Peyer's patch (tissue), 4 donors: ENCODE data around the gene GPC5. TPM values are rescaled to one million over a fixed set of nuclear protein-coding genes. Genes with fewer than 3 reads are reported as not detected.
"Not testable (repeated sequence)": the region's sequence is repeated elsewhere in the genome, so short reads cannot be mapped to it uniquely, and the experiment has no call there.

Experiments
- DNase-seq, 3 donors: peaks; one replicate each; pipeline ENCODE4 v3.0.0-alpha.2; 2017 to 2019
- H3K27ac ChIP-seq, 4 donors: fragments of 200-600 bp; sonication (generic); one replicate each; pipeline ENCODE4 v1.5.1; 2016 to 2019
- H3K27me3 ChIP-seq, 2 donors: fragments of 200-600 bp; sonication (generic); one replicate each; pipeline ENCODE4 v1.5.1; 2019
- H3K36me3 ChIP-seq, 3 donors: fragments of 200-600 bp; sonication (generic); one replicate each; pipeline ENCODE4 v1.5.1; 2016 to 2019
- H3K4me1 ChIP-seq, 4 donors: fragments of 200-600 bp; sonication (generic); one replicate each; pipeline ENCODE4 v1.5.1; 2016 to 2019
- H3K4me3 ChIP-seq, 4 donors: fragments of 200-600 bp; sonication (generic); 1 replicate in 3 of 4; 2 replicates in 1 of 4; pipeline ENCODE4 v1.5.1; 2016 to 2019; ENCODE audit warnings: mild to moderate bottlenecking in 1 of 4
- H3K9me3 ChIP-seq, 4 donors: fragments of 200-600 bp; sonication (generic); one replicate each; pipeline ENCODE4 v1.5.1; 2016 to 2019; ENCODE audit warnings: mild to moderate bottlenecking in 1 of 4
- CTCF ChIP-seq, 6 experiments: fragments of 450-650 bp in 4 of 6; fragments of 200-600 bp in 2 of 6; sonication (generic) in 1 of 6; IDR thresholded peaks; one replicate each; pipeline ENCODE4 v1.5.1; 2017 to 2019; ENCODE audit warnings: antibody characterized with exemption in 6 of 6, mild to moderate bottlenecking in 3 of 6, moderate library complexity in 1 of 6
- POLR2A ChIP-seq, 2 donors: fragments of 450-650 bp; IDR thresholded peaks; one replicate each; pipeline ENCODE4 v1.5.1; 2017; ENCODE audit warnings: antibody characterized with exemption in 2 of 2, mild to moderate bottlenecking in 2 of 2, moderate library complexity in 2 of 2
- total RNA-seq, 4 donors: library from RNA; depleted of rRNA; stranded (reverse); fragments of >200 nt; gene quantifications; one replicate each; pipeline ENCODE4 v1.1.0, GENCODE V29; 2016

Gene GPC5
- total RNA-seq, 4 donors from 2014 or later: 4.1 TPM; not detected in 3

DNA sequence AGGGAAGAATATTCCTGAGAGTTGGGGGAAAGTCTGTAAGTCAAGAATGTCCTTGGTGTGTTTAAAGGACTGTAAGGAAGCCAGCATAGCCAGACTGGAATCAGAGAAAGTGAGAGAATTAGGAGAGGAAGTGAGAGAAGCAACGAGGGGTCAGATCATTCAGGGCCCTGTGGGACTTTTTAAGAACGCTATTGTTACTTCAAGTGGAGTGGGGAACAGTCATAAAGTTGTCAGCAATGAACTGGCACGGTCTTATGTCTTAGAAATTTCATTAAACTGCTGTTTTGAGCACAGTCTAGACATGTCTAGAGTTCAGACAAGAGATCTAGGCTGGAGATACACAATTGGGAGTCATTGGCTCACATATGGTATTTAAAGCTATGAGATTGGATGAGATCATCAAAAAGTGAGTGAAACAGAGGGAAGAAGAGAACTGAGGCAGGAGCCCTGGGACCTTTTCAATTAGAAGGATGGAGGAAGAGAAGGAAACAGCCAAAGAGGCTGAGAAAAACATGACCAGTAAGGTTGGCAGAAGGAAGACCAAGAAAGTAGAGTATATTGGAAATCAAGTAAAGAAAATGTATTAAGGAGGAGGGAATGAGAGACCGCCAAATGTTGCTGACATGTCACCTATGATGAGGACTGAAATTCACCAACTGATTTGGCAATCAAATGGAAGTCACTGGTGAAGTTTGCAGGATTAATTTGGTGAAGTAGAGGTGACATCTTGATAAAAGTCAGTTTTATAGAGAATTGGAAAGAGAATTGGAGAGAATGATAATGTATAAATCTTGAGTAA, 263.5 kb downstream of the GPC5 start:
- Histone ChIP-seq H3K4me3 (no peak overlapping the region), H3K27me3 (no peaks in the 10 kb centered on the region), H3K36me3 (no peaks in the 10 kb centered on the region), H3K27ac (no peak overlapping the region), H3K9me3 (no peaks in the 10 kb centered on the region), H3K4me1 (no peaks in the 10 kb centered on the region)
- TF ChIP-seq POLR2A (IDR thresholded peaks at IDR 0.05) (no peak), CTCF (IDR thresholded peaks at IDR 0.05) (no peak)
- DNase-seq: no peak

DNA sequence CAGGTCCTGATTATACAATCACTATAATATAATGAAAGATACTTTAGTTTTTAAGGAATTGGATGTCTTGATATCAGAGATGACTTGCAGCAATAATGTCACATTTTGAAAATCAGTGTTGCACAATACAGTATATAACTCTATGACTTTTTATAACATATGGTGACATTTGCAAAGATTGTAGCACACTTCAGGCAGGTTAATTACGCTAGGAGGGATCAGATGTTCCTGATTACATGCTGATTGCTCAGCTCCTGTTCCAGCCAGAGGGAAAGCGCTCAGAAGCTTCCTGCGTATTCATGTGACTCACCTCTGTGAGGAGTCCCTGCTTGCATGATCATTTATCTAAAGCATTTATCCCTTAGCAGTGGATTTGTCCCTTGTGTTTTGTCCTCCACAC, 265.6 kb downstream of the GPC5 start:
- Histone ChIP-seq H3K27me3 (no peaks in the 10 kb centered on the region), H3K27ac (no peak overlapping the region), H3K4me3 (no peak overlapping the region), H3K9me3 (no peaks in the 10 kb centered on the region), H3K4me1 (no peaks in the 10 kb centered on the region), H3K36me3 (no peaks in the 10 kb centered on the region)
- DNase-seq: no peak
- TF ChIP-seq CTCF (IDR thresholded peaks at IDR 0.05): no peak

- Histone ChIP-seq H3K4me3 (no peak overlapping the region), H3K27me3 (no peaks in the 10 kb centered on the region), H3K36me3 (no peaks in the 10 kb centered on the region), H3K27ac (no peak overlapping the region), H3K9me3 (no peaks in the 10 kb centered on the region), H3K4me1 (no peaks in the 10 kb centered on the region)
- no peak for TF ChIP-seq CTCF (IDR thresholded peaks at IDR 0.05)
- TF ChIP-seq POLR2A (IDR thresholded peaks at IDR 0.05): no peak
- no peak for DNase-seq
Measured at GRCh38 chr13:91667486-91667885, 269.1 kb downstream of the GPC5 start.

DNA sequence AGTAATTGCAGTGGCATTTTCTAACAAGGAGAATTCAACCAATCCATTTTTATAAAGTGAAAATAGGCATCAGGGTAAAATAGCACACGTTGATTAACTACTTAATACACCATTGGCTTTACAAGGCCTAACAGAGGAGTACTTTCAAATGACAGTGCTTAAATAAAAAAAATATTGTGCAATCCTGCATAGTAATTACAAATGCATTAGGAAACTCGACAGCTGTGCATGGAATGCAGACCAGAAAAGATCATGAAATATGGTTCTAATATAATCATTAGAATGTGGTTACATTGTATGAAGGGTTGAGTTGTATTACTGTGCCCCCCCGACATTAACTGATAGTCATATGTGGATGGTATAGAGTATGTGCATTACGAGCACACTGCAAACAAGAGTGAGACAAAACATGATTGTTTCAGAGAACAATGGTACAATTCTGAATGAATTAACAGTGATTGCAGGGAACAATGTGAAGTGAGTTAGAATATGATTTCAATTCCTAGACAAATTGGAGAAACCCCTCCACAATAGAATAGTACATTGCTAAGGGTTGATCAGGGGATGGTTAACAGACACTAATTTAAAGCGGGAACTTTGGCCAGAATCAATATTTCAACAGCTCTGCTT, 270.6 kb downstream of the GPC5 start:
- no peaks in the 10 kb centered on the region for H3K27me3 ChIP-seq
- H3K36me3 ChIP-seq: no peaks in the 10 kb centered on the region
- no peaks in the 10 kb centered on the region for H3K4me1 ChIP-seq
- no peak for DNase-seq
- no peak overlapping the region for H3K4me3 ChIP-seq
- no peak overlapping the region for H3K27ac ChIP-seq
- no peaks in the 10 kb centered on the region for H3K9me3 ChIP-seq
- TF ChIP-seq POLR2A (IDR thresholded peaks at IDR 0.05) (no peak), CTCF (IDR thresholded peaks at IDR 0.05) (no peak)

- H3K9me3 ChIP-seq, H3K36me3 ChIP-seq, H3K4me1 ChIP-seq, DNase-seq, H3K27ac ChIP-seq, H3K4me3 ChIP-seq, H3K27me3 ChIP-seq: not testable (repeated sequence)
Measured at GRCh38 chr13:91674347-91674746, 275.9 kb downstream of the GPC5 start.

GRCh38 chr13:91684746-91685145, 286.3 kb downstream of the GPC5 start:
- H3K4me1 ChIP-seq: no peaks in the 10 kb centered on the region
- no peaks in the 10 kb centered on the region for H3K9me3 ChIP-seq
- H3K27ac ChIP-seq: no peak overlapping the region
- TF ChIP-seq POLR2A (IDR thresholded peaks at IDR 0.05) (no peak), CTCF (IDR thresholded peaks at IDR 0.05) (no peak)
- DNase-seq: no peak
- H3K4me3 ChIP-seq: no peak overlapping the region
- no peaks in the 10 kb centered on the region for H3K36me3 ChIP-seq
- H3K27me3 ChIP-seq: no peaks in the 10 kb centered on the region
